Measurements from ENCODE around the gene DPM2.

DNA sequence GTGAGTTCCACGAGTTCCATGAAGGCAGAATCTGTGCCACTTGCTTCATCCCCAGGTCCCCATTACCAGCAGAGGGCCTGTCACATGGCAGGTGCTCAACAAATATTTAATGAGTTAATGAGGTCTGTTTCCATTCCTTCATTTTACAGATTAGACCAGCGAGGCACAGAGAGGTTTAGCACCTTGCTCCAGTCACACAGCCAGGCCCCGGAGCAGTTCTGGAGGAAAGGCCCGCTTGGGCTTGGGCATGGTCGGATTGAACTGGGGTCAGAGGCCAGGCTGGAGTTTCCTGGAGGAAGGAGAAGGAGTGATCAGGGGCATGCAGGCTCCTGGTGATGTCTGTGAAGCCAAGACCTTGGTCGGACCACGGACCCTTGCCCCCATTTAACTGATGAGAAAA is 16.9 kb downstream of the DPM2 start:
- TF ChIP-seq, protein P1, sequence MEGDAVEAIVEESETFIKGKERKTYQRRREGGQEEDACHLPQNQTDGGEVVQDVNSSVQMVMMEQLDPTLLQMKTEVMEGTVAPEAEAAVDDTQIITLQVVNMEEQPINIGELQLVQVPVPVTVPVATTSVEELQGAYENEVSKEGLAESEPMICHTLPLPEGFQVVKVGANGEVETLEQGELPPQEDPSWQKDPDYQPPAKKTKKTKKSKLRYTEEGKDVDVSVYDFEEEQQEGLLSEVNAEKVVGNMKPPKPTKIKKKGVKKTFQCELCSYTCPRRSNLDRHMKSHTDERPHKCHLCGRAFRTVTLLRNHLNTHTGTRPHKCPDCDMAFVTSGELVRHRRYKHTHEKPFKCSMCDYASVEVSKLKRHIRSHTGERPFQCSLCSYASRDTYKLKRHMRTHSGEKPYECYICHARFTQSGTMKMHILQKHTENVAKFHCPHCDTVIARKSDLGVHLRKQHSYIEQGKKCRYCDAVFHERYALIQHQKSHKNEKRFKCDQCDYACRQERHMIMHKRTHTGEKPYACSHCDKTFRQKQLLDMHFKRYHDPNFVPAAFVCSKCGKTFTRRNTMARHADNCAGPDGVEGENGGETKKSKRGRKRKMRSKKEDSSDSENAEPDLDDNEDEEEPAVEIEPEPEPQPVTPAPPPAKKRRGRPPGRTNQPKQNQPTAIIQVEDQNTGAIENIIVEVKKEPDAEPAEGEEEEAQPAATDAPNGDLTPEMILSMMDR (IDR thresholded peaks at IDR 0.05; ENCODE audit: insufficient read depth, low read length, poor library complexity, severe bottlenecking), result no peak
- TF ChIP-seq EZH2phosphoT487 (conservative IDR thresholded peaks at IDR 0.05; ENCODE audit: low read length), result no peak
